Naive B cell (primary cell): ENCODE results near the gene P4HA2. TPM values are rescaled to one million over a fixed set of nuclear protein-coding genes. Genes with fewer than 3 reads are reported as not detected.
"Not testable (repeated sequence)": the region's sequence is repeated elsewhere in the genome, so short reads cannot be mapped to it uniquely, and the experiment has no call there.

ENCODE experiments used
- ATAC-seq, 2 donors: fragments of 150-1000 bp; cut with Tn5 transposase; 2 replicates each; pipeline ENCODE4 v1.10.0; 2021; ENCODE audit warnings: low read depth in 2 of 2, mild to moderate bottlenecking in 2 of 2, moderate library complexity in 2 of 2
- DNase-seq: peaks from one replicate; pipeline ENCODE4 v3.0.0; 2022
- H3K27ac Mint-ChIP-seq, 6 donors: one replicate each; pipeline ENCODE4 v1.8.0; 2020 to 2022; ENCODE audit warnings: mild to moderate bottlenecking in 6 of 6, mixed read lengths in 6 of 6, moderate library complexity in 5 of 6, inconsistent platforms in 2 of 6
- H3K27me3 Mint-ChIP-seq, 3 donors: one replicate each; pipeline ENCODE4 v1.8.0; 2021 to 2022; ENCODE audit warnings: mixed read lengths in 3 of 3, mild to moderate bottlenecking in 1 of 3
- H3K36me3 Mint-ChIP-seq, 2 donors: one replicate each; pipeline ENCODE4 v1.8.0; 2020 to 2022; ENCODE audit warnings: mixed read lengths in 2 of 2, inconsistent platforms in 1 of 2, mild to moderate bottlenecking in 1 of 2
- H3K4me1 Mint-ChIP-seq, 3 donors: one replicate each; pipeline ENCODE4 v1.8.0; 2020 to 2022; ENCODE audit warnings: mixed read lengths in 3 of 3, inconsistent platforms in 1 of 3, mild to moderate bottlenecking in 1 of 3, moderate library complexity in 1 of 3
- H3K4me3 Mint-ChIP-seq, 8 donors: one replicate each; pipeline ENCODE4 v1.8.0; 2020 to 2022; ENCODE audit warnings: mild to moderate bottlenecking in 8 of 8, mixed read lengths in 8 of 8, moderate library complexity in 8 of 8, inconsistent platforms in 2 of 8
- H3K9me3 Mint-ChIP-seq, 7 donors: one replicate each; pipeline ENCODE4 v1.8.0; 2020 to 2022; ENCODE audit warnings: mixed read lengths in 7 of 7, mild to moderate bottlenecking in 5 of 7, inconsistent platforms in 2 of 7, moderate library complexity in 1 of 7
- polyA plus RNA-seq, 6 donors: library from polyadenylated mRNA; unstranded; fragments of 300-500 nt; fragmentation: Illumina TruSeq; gene quantifications; one replicate each; pipeline ENCODE4 v1.2.3, GENCODE V29; 2021; ENCODE audit warnings: low read depth in 6 of 6

The P4HA2 gene
- polyA plus RNA-seq, 6 donors from 2014 or later = 0.45 to 0.73 TPM; not detected in 4

DNA sequence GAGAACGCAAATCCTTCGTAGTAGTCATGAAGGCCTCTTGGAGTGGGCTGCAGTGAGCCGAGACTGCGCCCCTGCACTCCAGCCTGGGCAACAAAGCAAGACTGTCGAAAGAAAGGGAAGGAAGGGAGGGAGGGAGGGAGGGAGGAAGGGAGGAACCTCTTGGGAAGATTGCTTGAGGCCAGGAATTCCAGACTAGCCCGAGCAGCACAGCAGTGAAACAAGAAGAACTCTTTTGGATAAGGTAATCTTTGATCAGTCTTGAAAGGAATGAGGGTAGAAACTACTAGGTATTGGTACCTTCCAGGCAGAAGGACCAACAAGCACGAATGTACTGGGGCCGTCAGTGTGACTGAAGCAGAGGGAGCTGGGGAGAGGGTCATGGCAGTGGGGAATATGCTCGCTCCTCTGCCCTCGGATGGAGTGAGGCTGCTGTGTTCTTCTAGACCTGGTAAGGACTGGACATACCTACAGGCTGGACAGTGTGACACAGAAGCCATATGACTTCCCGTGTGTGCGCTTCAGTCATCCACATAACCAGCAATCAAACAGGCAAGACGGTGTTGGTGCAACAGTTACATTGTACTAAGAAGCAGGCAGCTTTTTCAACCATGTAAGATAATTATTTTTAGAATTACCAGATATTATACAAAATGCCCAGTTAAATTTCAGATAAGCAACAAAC is 45.2 kb downstream of the P4HA2 start:
- DNase-seq (no peak), ATAC-seq (no peak)
- no peaks in the 10 kb centered on the region for H3K27me3 Mint-ChIP-seq
- peaks cover 0 to 4% (median 0%) of the 10 kb centered on the region in 7 donors for H3K9me3 Mint-ChIP-seq
- H3K4me1 Mint-ChIP-seq = peaks cover 7 to 21% (median 8%) of the 10 kb centered on the region in 3 donors
- H3K36me3 Mint-ChIP-seq = no peaks in the 10 kb centered on the region
- H3K27ac Mint-ChIP-seq = peak overlapping the region in 2 of 6 donors; percentile 47 to 82
- H3K4me3 Mint-ChIP-seq = no peak overlapping the region

DNA sequence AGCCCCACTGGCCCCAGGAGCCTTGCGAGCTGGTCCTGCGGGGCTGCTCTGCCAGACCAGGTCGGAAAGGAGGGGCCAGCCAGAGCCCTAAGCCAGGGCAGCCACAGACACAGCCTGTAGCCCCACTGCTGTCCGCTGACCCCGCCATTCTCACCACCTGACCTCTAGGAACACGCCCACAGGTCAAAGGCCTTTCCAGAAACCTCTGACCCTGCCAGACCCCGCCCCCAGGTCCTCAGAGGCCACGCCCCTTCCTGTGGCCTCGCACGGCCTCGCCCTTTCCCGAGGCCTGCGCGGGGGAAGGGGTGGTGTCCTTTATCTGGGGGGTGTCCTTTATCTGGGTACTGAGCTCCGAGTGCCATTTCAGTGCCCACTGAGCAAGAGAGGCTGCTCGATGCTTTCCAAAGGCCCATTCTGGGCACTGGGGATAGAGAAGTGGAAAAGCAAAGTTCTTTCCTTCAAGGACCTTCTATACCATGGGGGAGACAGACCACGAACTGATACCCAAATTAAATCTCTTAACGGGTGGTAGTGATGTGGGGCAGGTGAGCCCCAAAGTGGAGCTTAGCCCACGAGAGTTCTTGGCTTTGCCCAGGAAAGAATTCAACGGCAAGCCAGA is 46.5 kb downstream of the P4HA2 start:
- peak overlapping the region in 2 of 6 donors; percentile 51 to 78 for H3K27ac Mint-ChIP-seq
- peaks cover 0 to 5% of the 10 kb centered on the region in 2 donors for H3K36me3 Mint-ChIP-seq
- ATAC-seq (no peak), DNase-seq (no peak)
- no peaks in the 10 kb centered on the region for H3K27me3 Mint-ChIP-seq
- peaks cover 0 to 7% (median 0%) of the 10 kb centered on the region in 7 donors for H3K9me3 Mint-ChIP-seq
- H3K4me3 Mint-ChIP-seq = no peak overlapping the region
- H3K4me1 Mint-ChIP-seq = peaks cover 17 to 34% (median 21%) of the 10 kb centered on the region in 3 donors

DNA sequence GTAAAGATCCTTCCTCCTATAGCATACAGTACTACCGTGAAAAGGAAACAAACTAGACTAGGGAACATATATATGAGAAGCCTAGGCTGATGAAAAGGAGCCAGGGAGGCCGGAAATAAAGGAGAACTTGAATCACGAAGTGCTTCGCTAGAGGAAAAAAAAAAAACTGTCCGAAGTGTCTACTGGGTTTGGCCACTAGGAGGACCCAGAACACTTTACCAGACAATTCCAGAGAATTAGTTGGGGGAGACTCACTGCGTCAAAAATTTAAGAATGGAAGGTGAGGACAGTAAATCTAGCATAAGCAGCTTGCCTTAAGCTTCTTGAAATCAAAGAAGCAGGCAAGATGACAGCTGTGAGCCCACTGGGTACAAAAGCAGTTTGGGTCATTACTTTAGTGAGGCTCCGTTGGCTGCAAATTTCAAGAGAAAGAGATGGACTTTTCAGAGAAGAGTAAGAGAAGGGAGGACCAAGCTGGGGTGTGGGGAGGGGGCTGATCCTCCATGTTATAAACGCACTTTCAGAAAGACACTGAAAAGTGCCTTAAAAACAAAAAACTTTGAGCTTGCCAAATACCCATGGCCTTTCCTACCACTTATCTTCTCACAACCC is 47.4 kb downstream of the P4HA2 start:
- Mint-ChIP-seq H3K4me1 (peaks cover 17 to 34% (median 21%) of the 10 kb centered on the region in 3 donors), H3K4me3 (no peak overlapping the region), H3K9me3 (peaks cover 0 to 7% (median 0%) of the 10 kb centered on the region in 7 donors), H3K36me3 (peaks cover 0 to 5% of the 10 kb centered on the region in 2 donors), H3K27me3 (no peaks in the 10 kb centered on the region), H3K27ac (peak overlapping the region in 3 of 6 donors; percentile 18 to 26 (median 22))
- DNase-seq = no peak
- ATAC-seq = peak in 1 of 2 donors; percentile 29

DNA sequence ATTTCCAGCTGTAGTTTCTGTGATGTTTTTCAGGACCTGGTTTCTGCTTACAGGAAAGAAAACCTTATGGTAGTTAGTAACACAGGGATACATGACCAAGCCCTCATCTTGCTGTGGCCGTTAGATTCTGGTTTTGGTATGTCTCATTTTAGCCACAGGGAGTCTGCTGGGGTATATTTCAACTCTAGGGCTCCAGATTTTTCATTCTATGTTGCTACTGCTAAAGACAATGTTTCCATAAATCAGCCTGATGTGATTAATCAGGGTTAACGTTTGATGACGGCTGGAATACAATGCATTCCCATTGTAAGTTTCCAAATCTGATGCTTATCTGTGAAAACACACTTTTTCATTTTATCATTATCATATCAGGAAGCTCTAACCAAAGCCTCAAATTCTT is 48.2 kb downstream of the P4HA2 start:
- peaks cover 0 to 5% of the 10 kb centered on the region in 2 donors for H3K36me3 Mint-ChIP-seq
- H3K4me1 Mint-ChIP-seq = peaks cover 17 to 34% (median 21%) of the 10 kb centered on the region in 3 donors
- peaks cover 0 to 7% (median 0%) of the 10 kb centered on the region in 7 donors for H3K9me3 Mint-ChIP-seq
- DNase-seq = no peak
- no peak overlapping the region for H3K4me3 Mint-ChIP-seq
- H3K27me3 Mint-ChIP-seq = no peaks in the 10 kb centered on the region
- no peak overlapping the region for H3K27ac Mint-ChIP-seq
- ATAC-seq = no peak

DNA sequence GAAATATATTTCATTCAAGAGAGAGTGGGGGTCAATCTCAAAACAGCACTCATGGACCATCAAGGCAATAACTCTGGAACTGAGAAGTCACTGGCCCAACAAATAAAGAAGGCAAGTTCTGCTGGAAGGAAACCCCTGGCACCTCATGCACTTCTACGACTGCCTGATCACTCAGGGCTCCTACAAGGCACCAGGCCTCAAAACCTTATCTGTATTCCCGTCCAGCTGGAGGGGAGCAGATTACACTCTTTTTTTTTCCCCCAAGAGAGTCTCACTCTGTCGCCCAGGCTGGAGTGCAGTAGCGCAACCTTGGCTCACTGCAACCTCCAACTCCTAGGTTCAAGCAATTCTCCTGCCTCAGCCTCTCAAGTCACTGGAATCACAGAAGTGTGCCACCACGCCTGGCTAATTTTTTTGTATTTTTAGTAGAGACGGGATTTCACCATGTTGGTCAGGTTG is 49.9 kb downstream of the P4HA2 start:
- H3K27me3 Mint-ChIP-seq = no peaks in the 10 kb centered on the region
- peaks cover 17 to 34% (median 21%) of the 10 kb centered on the region in 3 donors for H3K4me1 Mint-ChIP-seq
- H3K9me3 Mint-ChIP-seq = peaks cover 0 to 3% (median 0%) of the 10 kb centered on the region in 7 donors
- no peak for DNase-seq
- H3K36me3 Mint-ChIP-seq = peaks cover 0 to 5% of the 10 kb centered on the region in 2 donors
- peak overlapping the region in 2 of 6 donors; percentile 29 to 54 for H3K27ac Mint-ChIP-seq
- ATAC-seq = no peak
- no peak overlapping the region for H3K4me3 Mint-ChIP-seq

DNA sequence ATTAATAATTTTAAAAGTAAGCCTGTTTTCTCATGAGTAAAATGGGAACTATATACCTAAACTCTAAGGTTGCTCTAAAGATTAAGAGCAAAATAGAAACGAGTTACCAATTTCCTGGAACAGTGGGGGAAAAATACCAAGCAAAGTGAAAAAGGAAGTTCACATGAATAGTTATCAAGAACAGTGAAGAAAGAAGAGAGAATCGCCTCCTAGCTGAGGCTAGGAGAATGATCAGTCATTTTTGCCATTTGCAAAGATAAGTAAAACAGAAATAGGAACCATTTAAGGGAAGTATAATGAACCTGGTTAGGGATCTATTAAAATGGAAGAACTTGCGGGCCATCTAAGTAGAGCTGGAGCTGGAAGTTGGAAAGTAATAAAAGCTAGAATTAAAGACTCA is 50.7 kb downstream of the P4HA2 start:
- DNase-seq (peak; percentile 37), ATAC-seq (peak; percentile 93 to 95)

DNA sequence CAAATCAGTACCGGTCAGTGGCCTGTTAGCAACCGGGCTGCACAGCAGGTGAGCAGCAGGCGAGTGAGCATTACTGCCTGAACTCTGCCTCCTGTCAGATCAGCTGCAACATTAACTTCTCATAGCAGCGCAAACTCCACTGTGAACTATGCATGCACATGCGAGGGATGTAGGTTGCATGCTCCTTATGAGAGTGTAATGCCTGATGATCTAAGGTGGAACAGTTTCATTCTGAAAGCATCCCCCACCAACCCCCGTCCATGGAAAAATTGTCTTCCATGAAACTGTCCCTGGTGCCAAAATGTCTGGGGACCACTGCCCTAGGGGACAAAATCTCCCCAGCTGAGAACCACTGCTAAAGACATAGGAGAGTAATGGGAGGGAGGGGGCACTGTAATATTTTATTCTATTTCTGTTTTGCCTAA is 51.1 kb downstream of the P4HA2 start:
- H3K4me1 Mint-ChIP-seq = peaks cover 17 to 34% (median 21%) of the 10 kb centered on the region in 3 donors
- peak overlapping the region in 5 of 8 donors; percentile 12 to 64 (median 44) for H3K4me3 Mint-ChIP-seq
- H3K36me3 Mint-ChIP-seq = peaks cover 0 to 7% of the 10 kb centered on the region in 2 donors
- H3K27me3 Mint-ChIP-seq = no peaks in the 10 kb centered on the region
- peak overlapping the region in 1 of 6 donors; percentile 55 for H3K27ac Mint-ChIP-seq
- ATAC-seq (peak; percentile 15 to 22), DNase-seq (no peak)
- H3K9me3 Mint-ChIP-seq = peaks cover 0 to 8% (median 4%) of the 10 kb centered on the region in 7 donors

More for the DNA sequence above, 50.7 kb downstream of the P4HA2 start:
- Mint-ChIP-seq H3K4me1 (peaks cover 17 to 34% (median 21%) of the 10 kb centered on the region in 3 donors), H3K4me3 (peak overlapping the region in 6 of 8 donors; percentile 12 to 64 (median 40)), H3K36me3 (peaks cover 0 to 5% of the 10 kb centered on the region in 2 donors), H3K9me3 (peaks cover 0 to 5% (median under 1%) of the 10 kb centered on the region in 7 donors), H3K27me3 (no peaks in the 10 kb centered on the region), H3K27ac (peak overlapping the region in 5 of 6 donors; percentile 29 to 86 (median 55))

DNA sequence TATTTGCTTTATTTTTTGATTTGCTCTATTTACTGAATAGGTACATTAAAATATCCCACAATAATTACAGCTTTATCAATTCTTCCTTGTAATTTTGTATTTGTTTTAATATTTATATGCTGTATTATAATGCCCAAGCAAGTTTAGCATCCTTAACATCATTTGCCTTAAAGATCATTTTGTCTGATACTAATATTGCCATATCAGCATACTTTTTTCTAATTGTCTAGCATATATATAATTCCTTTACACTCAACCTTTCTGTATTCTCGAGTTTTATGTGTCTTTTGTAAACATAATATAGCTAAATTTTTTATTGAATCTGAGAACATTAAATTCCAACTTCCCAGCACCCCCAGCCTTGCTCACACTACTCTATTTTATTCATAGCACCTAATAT is 64.7 kb downstream of the P4HA2 start:
- H3K27me3 Mint-ChIP-seq = peaks cover 0 to 2% (median under 1%) of the 10 kb centered on the region in 3 donors
- peaks cover 0 to 6% (median 0%) of the 10 kb centered on the region in 3 donors for H3K4me1 Mint-ChIP-seq
- peaks cover 1 to 25% (median 9%) of the 10 kb centered on the region in 7 donors for H3K9me3 Mint-ChIP-seq
- H3K27ac Mint-ChIP-seq = no peak overlapping the region
- H3K4me3 Mint-ChIP-seq = no peak overlapping the region
- peaks cover 2 to 8% of the 10 kb centered on the region in 2 donors for H3K36me3 Mint-ChIP-seq
- ATAC-seq (no peak), DNase-seq (no peak)

DNA sequence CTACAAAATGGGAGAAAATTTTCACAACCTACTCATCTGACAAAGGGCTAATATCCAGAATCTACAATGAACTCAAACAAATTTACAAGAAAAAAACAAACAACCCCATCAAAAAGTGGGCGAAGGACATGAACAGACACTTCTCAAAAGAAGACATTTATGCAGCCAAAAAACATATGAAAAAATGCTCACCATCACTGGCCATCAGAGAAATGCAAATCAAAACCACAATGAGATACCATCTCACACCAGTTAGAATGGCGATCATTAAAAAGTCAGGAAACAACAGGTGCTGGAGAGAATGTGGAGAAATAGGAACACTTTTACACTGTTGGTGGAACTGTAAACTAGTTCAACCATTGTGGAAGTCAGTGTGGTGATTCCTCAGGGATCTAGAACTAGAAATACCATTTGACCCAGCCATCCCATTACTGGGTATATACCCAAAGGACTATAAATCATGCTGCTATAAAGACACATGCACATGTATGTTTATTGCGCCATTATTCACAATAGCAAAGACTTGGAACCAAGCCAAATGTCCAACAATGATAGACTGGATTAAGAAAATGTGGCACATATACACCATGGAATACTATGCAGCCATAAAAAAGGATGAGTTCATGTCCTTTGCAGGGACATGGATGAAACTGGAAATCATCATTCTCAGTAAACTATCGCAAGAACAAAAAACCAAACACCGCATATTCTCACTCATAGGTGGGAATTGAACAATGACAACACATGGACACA is 65.9 kb downstream of the P4HA2 start:
- not testable (repeated sequence) for H3K27ac Mint-ChIP-seq, H3K4me3 Mint-ChIP-seq, H3K27me3 Mint-ChIP-seq, H3K36me3 Mint-ChIP-seq, H3K4me1 Mint-ChIP-seq, DNase-seq, ATAC-seq
- peaks cover 0 to 20% (median 4%) of the 10 kb centered on the region in 7 donors for H3K9me3 Mint-ChIP-seq

DNA sequence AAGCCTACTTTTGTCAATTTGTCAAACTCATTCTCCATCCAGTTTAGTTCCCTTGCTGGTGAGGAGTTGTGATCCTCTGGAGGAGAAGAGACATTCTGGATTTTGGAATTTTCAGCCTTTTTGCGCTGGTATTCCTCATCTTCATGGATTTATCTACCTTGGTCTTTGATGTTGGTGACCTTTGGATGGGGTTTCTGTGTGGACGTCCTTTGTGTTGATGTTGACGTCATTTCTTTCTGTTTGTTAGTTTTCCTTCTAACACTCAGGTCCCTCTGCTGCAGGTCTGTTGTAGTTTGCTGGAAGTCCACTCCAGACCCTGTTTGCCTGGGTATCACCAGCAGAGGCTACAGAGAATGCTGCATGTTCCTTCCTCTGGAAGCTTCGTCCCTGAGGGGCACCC is 71.2 kb downstream of the P4HA2 start:
- H3K36me3 Mint-ChIP-seq = peaks cover 11 to 36% of the 10 kb centered on the region in 2 donors

DNA sequence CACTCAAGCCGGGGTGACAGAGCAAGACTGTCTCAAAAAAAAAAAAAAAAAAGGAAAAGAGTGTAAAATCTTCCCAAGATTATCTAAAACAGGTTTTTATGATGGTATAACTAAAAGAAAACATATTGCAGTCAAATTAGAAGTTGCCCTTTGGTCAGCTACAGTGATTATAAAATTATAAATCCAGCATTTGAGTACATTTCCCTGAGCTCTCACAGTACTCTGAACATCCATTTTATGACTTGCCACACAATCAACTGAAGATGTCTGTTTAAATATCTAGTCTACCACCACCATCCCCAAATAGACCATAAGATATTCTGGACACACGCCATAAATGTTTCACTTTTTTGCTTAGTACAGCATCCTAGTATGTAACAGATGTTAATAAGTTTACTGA is 77.1 kb downstream of the P4HA2 start:
- DNase-seq (no peak), ATAC-seq (no peak)
- Mint-ChIP-seq H3K36me3 (peaks cover 5 to 25% of the 10 kb centered on the region in 2 donors), H3K27ac (no peak overlapping the region), H3K9me3 (peaks cover 11 to 50% (median 42%) of the 10 kb centered on the region in 7 donors), H3K27me3 (peaks cover 3 to 38% (median 30%) of the 10 kb centered on the region in 3 donors), H3K4me3 (no peak overlapping the region), H3K4me1 (no peaks in the 10 kb centered on the region)

More for the DNA sequence above, 71.2 kb downstream of the P4HA2 start:
- Mint-ChIP-seq H3K9me3 (peaks cover 11 to 58% (median 41%) of the 10 kb centered on the region in 7 donors), H3K27me3 (peaks cover 18 to 40% (median 27%) of the 10 kb centered on the region in 3 donors), H3K4me3 (no peak overlapping the region), H3K4me1 (no peaks in the 10 kb centered on the region), H3K27ac (no peak overlapping the region)
- DNase-seq = no peak
- no peak for ATAC-seq

DNA sequence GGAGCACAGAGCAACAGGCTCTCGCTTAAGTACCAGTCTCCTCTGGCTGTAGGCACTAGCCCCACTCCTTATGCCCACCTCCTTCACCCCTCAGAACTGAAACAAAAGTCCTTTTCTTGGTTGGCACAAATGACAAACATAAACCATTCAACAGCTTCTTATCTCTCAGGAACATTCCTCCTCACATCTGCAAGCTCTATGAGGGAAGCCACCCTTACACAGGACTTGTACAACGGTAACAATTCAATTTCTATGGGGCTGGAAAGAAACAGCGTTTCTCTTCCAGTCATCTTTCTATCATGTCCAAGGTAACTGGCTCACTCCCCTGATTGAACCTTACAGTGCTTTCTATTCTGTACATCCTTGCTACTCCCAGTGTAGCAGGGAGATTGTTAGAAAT is 80.0 kb downstream of the P4HA2 start:
- Mint-ChIP-seq H3K9me3 (peaks cover 12 to 50% (median 41%) of the 10 kb centered on the region in 7 donors), H3K27ac (no peak overlapping the region), H3K36me3 (peaks cover 5 to 21% of the 10 kb centered on the region in 2 donors), H3K4me1 (no peaks in the 10 kb centered on the region), H3K27me3 (peaks cover 3 to 22% (median 21%) of the 10 kb centered on the region in 3 donors), H3K4me3 (no peak overlapping the region)
- DNase-seq (no peak), ATAC-seq (no peak)
